Skeletal muscle tissue (tissue), 4 donors: ENCODE data around the gene RAPGEF2. TPM values are rescaled to one million over a fixed set of nuclear protein-coding genes. Genes with fewer than 3 reads are reported as not detected.
"Not testable (repeated sequence)": the region's sequence is repeated elsewhere in the genome, so short reads cannot be mapped to it uniquely, and the experiment has no call there.

ENCODE experiments used
- H3K27ac ChIP-seq: one replicate; pipeline ENCODE4 v1.7.0; 2013; ENCODE audit warnings: mild to moderate bottlenecking, low read depth, low read length, inconsistent platforms
- H3K27me3 ChIP-seq, 3 donors: one replicate each; pipeline ENCODE4 v1.7.0; 2013; ENCODE audit warnings: low read length in 3 of 3; ENCODE audit not compliant: control insufficient read depth in 3 of 3, insufficient read depth in 3 of 3
- H3K36me3 ChIP-seq, 3 donors: one replicate each; pipeline ENCODE4 v1.7.0; 2013; ENCODE audit warnings: low read length in 3 of 3; ENCODE audit not compliant: control insufficient read depth in 3 of 3, insufficient read depth in 3 of 3
- H3K4me1 ChIP-seq, 3 donors: one replicate each; pipeline ENCODE4 v1.7.0; 2013; ENCODE audit warnings: low read length in 3 of 3, mild to moderate bottlenecking in 3 of 3; ENCODE audit not compliant: control insufficient read depth in 3 of 3, insufficient read depth in 3 of 3
- H3K4me3 ChIP-seq, 3 donors: one replicate each; pipeline ENCODE4 v1.7.0; 2013; ENCODE audit warnings: low read length in 3 of 3
- H3K9ac ChIP-seq, 3 donors: one replicate each; pipeline ENCODE4 v1.7.0; 2013; ENCODE audit warnings: low read length in 3 of 3, mild to moderate bottlenecking in 3 of 3, moderate library complexity in 2 of 3, low read depth in 1 of 3
- H3K9me3 ChIP-seq, 3 donors: one replicate each; pipeline ENCODE4 v1.7.0; 2013; ENCODE audit warnings: low read length in 3 of 3; ENCODE audit not compliant: control insufficient read depth in 3 of 3
- total RNA-seq: library from RNA; depleted of rRNA; stranded (reverse); fragments of >200 nt; gene quantifications from one replicate; pipeline ENCODE4 v1.2.3, GENCODE V29; 2014
- donor health status: Osteomylitis.

RAPGEF2 gene
- total RNA-seq, 1 donor from 2014 or later: 46.4 TPM

DNA sequence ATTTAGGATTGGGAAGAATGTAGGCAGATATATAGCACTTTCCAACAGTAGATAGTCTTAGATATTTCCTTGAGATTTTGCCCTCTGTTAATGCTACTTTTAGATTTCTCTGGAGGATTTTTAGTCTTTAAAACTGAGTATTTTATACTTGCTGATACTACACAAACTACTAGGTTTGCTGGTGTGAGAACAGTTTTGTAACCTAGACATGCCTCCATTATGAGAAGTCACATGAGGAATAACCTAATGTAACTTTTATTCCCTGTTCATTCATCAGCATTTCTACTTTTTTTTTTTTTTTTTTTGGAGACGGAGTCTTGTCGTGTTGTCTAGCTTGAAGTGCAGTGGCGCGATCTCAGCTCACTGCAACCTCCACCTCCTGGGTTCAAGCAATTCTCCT is 137.2 kb downstream of the RAPGEF2 start:
- peaks cover 2 to 12% (median 8%) of the 10 kb centered on the region in 3 donors for H3K4me1 ChIP-seq
- H3K9ac ChIP-seq: no peak overlapping the region

DNA sequence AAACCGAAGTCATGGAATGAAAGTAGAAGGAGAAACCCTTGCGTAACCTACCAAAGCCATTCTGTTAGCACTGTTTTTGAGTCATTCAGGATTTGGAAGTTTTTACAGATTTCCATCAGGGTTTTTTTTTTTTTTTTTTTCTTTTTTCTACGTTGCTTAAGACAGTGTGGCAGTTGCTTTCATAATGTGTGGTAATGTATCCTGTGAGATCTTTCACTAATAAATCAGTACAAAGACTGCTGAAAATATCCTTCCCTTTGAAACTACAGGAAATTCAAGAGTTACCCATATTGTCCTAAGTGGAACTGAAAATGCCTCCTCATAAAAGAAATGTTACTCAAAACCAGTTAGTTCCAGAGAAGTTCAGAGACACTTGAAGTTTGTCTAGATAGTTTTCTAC is 137.8 kb downstream of the RAPGEF2 start:
- Histone ChIP-seq H3K9me3 (no peaks in the 10 kb centered on the region), H3K9ac (no peak overlapping the region), H3K36me3 (peaks cover 0 to 5% (median 0%) of the 10 kb centered on the region in 3 donors), H3K4me3 (no peak overlapping the region), H3K27me3 (no peaks in the 10 kb centered on the region), H3K27ac (peak overlapping the region; percentile 41), H3K4me1 (peaks cover 2 to 8% (median 7%) of the 10 kb centered on the region in 3 donors)

More for the DNA sequence above, 137.2 kb downstream of the RAPGEF2 start:
- H3K36me3 ChIP-seq: peaks cover 0 to 5% (median 0%) of the 10 kb centered on the region in 3 donors
- no peaks in the 10 kb centered on the region for H3K27me3 ChIP-seq
- H3K27ac ChIP-seq: peak overlapping the region; percentile 41
- H3K4me3 ChIP-seq: no peak overlapping the region
- H3K9me3 ChIP-seq: no peaks in the 10 kb centered on the region

DNA sequence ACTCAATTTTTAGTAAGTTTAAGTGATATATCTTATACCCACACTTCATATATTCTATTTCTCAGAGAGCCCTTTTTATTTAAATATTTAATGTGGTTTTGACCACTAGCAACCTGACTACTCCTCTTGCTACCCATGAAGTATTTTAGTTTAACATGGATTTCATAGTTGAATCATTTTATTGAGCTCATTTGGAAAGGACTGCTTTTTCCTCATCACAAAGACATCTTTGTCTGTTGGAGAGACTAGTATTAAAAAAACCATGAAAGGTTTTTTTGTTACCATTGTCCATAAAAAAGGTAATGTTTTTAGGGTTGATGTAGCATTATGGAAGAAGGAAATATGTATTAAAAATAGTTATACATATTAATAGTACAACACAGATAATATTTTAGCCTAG is 139.5 kb downstream of the RAPGEF2 start:
- peaks cover 0 to 3% (median 2%) of the 10 kb centered on the region in 3 donors for H3K4me1 ChIP-seq
- peaks cover 0 to 5% (median 0%) of the 10 kb centered on the region in 3 donors for H3K36me3 ChIP-seq
- no peaks in the 10 kb centered on the region for H3K9me3 ChIP-seq
- H3K27me3 ChIP-seq: no peaks in the 10 kb centered on the region
- no peak overlapping the region for H3K9ac ChIP-seq
- no peak overlapping the region for H3K4me3 ChIP-seq
- H3K27ac ChIP-seq: no peak overlapping the region

DNA sequence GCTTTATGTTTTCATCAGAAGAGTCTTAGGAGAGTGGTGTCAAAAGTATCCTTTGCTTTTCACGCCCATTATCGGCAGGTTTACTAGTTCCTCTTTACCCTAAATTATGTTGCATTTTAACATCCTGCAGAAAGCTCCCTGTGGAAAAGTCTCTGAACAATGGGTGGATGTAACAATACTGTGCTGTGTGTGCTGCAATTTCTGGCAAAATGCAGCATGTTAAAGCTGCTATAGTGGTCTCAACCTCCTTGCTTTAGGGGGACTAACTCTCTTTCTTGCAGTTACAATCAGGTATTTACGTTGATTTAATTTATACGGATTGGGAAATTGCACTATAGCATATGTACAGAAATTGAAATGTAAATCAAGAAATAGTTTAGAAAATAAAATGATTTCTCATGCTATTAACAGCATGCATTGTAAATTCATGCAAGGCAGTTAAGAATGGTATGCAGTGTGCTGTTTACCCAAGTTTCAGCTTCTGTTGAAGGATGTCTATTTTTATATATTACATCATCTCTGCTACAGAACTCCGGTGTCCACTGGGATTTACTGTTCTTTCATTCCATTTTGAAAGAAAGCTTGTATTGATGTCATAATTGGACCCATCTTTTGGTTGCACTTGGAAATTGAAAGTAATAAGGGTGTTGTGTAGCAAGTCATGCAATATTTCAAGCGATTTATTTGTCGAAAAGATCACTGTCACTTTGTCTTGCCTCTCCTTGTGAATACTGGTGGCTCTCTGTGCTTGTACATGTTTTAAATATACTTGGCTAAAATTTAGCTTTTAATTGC is 145.7 kb downstream of the RAPGEF2 start:
- Histone ChIP-seq H3K4me1 (peaks cover 6 to 7% (median 7%) of the 10 kb centered on the region in 3 donors), H3K36me3 (peaks cover 0 to 12% (median 7%) of the 10 kb centered on the region in 3 donors), H3K27ac (peak overlapping the region; percentile 71), H3K9me3 (no peaks in the 10 kb centered on the region), H3K4me3 (peak overlapping the region; percentile 62 to 78 (median 66)), H3K27me3 (no peaks in the 10 kb centered on the region), H3K9ac (peak overlapping the region; percentile 58 to 74 (median 64))

DNA sequence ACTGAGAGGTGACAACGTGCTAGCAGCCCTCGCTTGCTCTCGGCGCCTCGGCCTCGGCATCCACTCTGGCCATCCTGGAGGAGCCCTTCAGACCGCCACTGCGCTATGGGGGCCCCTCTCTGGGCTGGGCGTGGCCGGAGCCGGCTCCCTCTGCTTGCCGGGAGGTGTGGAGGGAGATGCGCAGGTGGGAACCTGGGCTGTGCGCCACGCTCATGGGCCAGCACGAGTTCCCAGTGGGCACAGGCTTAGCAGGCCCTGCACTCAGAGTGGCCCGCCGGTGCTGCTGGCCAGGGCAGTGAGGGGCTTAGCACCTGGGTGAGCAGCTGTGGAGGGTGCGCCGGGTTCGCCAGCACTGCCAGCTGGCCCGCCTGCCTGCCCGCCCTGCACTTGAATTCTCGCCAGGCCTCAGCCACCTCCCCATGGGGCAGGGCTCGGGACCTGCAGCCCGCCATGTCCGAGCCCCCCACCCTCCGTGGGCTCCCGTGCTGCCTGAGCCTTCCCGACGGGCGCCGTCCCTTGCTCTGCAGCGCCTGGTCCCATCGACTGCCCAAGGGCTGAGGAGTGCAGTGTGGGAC is 148.0 kb downstream of the RAPGEF2 start:
- no peak overlapping the region for H3K27ac ChIP-seq
- H3K4me3 ChIP-seq: no peak overlapping the region
- peaks cover 6 to 7% (median 7%) of the 10 kb centered on the region in 3 donors for H3K4me1 ChIP-seq
- H3K9ac ChIP-seq: no peak overlapping the region
- no peaks in the 10 kb centered on the region for H3K9me3 ChIP-seq
- peaks cover 0 to 12% (median 4%) of the 10 kb centered on the region in 3 donors for H3K36me3 ChIP-seq
- H3K27me3 ChIP-seq: no peaks in the 10 kb centered on the region

DNA sequence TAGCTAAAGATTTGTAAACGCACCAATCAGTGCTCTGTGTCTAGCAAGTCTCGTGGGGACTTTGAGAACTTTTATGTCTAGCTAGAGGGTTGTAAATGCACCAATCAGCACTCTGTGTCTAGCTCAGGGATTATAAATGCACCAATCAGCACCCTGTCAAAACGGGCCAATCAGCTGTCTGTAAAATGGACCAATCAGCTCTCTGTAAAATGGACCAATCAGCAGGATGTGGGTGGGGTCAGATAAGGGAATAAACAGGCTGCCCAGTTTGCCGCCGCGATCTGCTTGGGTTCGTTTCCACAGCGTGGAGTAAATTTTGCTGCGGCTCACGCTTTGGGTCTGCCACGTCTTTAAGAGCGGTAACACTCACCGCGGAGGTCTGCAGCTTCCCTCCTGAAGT is 148.7 kb downstream of the RAPGEF2 start:
- not testable (repeated sequence) for H3K27me3 ChIP-seq, H3K9ac ChIP-seq, H3K27ac ChIP-seq, H3K4me1 ChIP-seq, H3K9me3 ChIP-seq, H3K4me3 ChIP-seq
- peaks cover 0 to 12% (median 4%) of the 10 kb centered on the region in 3 donors for H3K36me3 ChIP-seq

DNA sequence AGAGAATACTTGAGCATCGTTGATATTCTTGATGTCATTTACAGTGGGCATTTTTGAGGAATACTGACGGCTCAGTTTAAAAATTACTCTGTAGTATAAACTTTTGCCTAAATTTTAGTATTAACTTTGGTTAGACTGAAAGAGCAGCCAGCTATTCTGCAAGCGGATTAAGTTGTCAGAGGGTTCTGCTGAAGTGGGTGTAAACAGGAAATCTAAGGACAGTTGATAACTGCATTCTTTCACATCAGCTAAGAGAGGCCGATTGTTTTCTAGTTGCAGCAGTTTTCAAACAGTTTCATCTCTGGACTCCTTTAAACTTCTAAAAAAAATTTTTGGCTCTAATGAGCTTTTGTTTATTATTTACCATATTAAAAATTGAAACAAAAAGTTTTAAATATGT is 149.6 kb downstream of the RAPGEF2 start:
- Histone ChIP-seq H3K4me3 (no peak overlapping the region), H3K9ac (no peak overlapping the region), H3K27ac (no peak overlapping the region)

DNA sequence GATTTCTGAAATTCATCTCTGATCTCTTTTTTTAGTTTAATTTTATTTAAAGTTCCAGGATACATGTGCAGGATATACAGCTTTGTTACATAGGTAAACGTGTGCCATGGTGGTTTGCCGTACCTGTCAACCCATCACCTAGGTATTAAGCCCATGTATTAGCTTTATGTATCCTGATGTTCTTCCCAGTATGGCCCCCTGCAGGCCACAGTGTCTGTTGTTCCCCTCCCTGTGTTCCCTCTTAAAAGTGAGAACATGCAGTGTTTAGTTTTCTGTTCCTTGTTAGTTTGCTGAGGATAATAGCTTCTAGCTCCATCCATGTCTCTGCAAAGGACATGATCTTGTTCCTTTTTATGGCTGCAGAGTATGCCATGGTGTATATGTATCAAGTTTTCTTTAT is 153.2 kb downstream of the RAPGEF2 start:
- no peak overlapping the region for H3K9ac ChIP-seq
- H3K27me3 ChIP-seq: no peaks in the 10 kb centered on the region
- H3K4me3 ChIP-seq: no peak overlapping the region

More for the DNA sequence above, 149.6 kb downstream of the RAPGEF2 start:
- no peaks in the 10 kb centered on the region for H3K27me3 ChIP-seq
- H3K9me3 ChIP-seq: no peaks in the 10 kb centered on the region
- H3K4me1 ChIP-seq: peaks cover 6 to 7% (median 7%) of the 10 kb centered on the region in 3 donors
- peaks cover 0 to 12% (median 4%) of the 10 kb centered on the region in 3 donors for H3K36me3 ChIP-seq

DNA sequence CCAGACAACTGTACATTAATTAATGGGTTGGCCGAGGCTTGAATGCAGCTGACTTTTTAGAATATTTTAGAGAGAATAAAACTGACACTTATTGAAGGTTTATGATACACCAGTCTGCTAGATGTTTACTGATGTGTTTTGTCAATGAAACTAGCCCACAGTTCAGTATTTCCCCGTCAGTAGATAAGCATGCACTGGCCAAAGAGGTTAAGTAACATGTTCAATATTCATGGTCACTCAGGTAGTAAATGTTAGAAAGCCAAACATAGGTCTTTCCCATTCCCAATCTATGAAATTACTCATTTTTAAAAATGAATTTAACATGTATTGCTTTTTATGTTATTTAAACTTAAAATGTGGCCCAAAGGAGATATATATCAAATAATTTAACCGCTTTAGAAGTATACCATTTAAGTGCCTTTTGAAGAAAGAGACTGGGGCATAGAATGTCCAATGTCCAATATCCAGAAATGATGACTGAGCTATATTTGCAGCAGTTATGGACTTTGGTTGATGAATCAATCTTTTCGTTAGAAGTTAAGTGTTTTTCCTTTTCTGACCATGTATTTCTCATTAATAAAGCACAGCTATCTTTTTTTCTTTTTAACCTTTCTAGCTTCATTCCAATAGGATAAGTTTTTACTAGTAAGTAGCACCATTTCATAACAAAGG is 156.1 kb downstream of the RAPGEF2 start:
- Histone ChIP-seq H3K27ac (no peak overlapping the region), H3K9ac (no peak overlapping the region), H3K27me3 (no peaks in the 10 kb centered on the region), H3K9me3 (no peaks in the 10 kb centered on the region), H3K4me1 (peaks cover 0 to 3% (median 0%) of the 10 kb centered on the region in 3 donors), H3K4me3 (no peak overlapping the region), H3K36me3 (no peaks in the 10 kb centered on the region)

More for the DNA sequence above, 153.2 kb downstream of the RAPGEF2 start:
- Histone ChIP-seq H3K9me3 (no peaks in the 10 kb centered on the region), H3K4me1 (no peaks in the 10 kb centered on the region), H3K36me3 (peaks cover 0 to 8% (median 4%) of the 10 kb centered on the region in 3 donors), H3K27ac (no peak overlapping the region)
